ENCODE measurements around the gene TSHZ2.

GRCh38 chr20:53336892-53337291 is 364.7 kb downstream of the TSHZ2 start:
- TF ChIP-seq POLR2A (IDR thresholded peaks at IDR 0.05; ENCODE audit: low read depth, low read length) (no peak), POLR2AphosphoS5 (IDR thresholded peaks at IDR 0.05; ENCODE audit: low read depth, low read length) (no peak), TAF1 (IDR thresholded peaks at IDR 0.05; ENCODE audit: borderline replicate concordance, low read depth, low read length) (no peak)

All from GM12892 (cell line).